Aorta (tissue), 5 donors: Measurements from ENCODE around the gene ZNF428. TPM values are rescaled to one million over a fixed set of nuclear protein-coding genes. Genes with fewer than 3 reads are reported as not detected.

ENCODE experiments used
- ATAC-seq: fragments of 200-7000 bp; cut with Tn5 transposase; one replicate; pipeline ENCODE4 v1.9.1; 2022; ENCODE audit warnings: moderate library complexity; ENCODE audit not compliant: low FRiP score
- DNase-seq, 2 donors: peaks; one replicate each; pipeline ENCODE4 v3.0.0-alpha.2; 2020
- H3K27ac ChIP-seq, 2 donors: one replicate each; pipeline ENCODE4 v1.5.1; 2013; ENCODE audit warnings: low read length in 2 of 2, mild to moderate bottlenecking in 2 of 2, moderate library complexity in 2 of 2, control low read depth in 1 of 2, inconsistent platforms in 1 of 2, low read depth in 1 of 2
- H3K27me3 ChIP-seq, 2 donors: one replicate each; pipeline ENCODE4 v1.6.1; 2013; ENCODE audit warnings: control low read depth in 1 of 2, low read length in 1 of 2, mild to moderate bottlenecking in 1 of 2, moderate library complexity in 1 of 2; ENCODE audit not compliant: insufficient read depth in 2 of 2, control insufficient read depth in 1 of 2
- H3K36me3 ChIP-seq, 2 donors: one replicate each; pipeline ENCODE4 v1.6.1; 2013; ENCODE audit warnings: control low read depth in 1 of 2, low read length in 1 of 2, mild to moderate bottlenecking in 1 of 2; ENCODE audit not compliant: insufficient read depth in 2 of 2, control insufficient read depth in 1 of 2
- H3K4me1 ChIP-seq, 2 donors: one replicate each; pipeline ENCODE4 v1.6.1; 2013; ENCODE audit warnings: low read length in 2 of 2, control low read depth in 1 of 2, mild to moderate bottlenecking in 1 of 2, moderate library complexity in 1 of 2; ENCODE audit not compliant: insufficient read depth in 2 of 2, control insufficient read depth in 1 of 2
- H3K4me3 ChIP-seq, 2 donors: one replicate each; pipeline ENCODE4 v1.5.1; 2013; ENCODE audit warnings: low read length in 2 of 2, control low read depth in 1 of 2, mild to moderate bottlenecking in 1 of 2
- H3K9me3 ChIP-seq: one replicate; pipeline ENCODE4 v1.6.1; 2013; ENCODE audit warnings: mild to moderate bottlenecking, low read length; ENCODE audit not compliant: control insufficient read depth
- WGBS, 2 donors: extraction: QIAGEN DNeasy Blood & Tissue Kit; methylation state at CpG; one replicate each; pipeline ENCODE4 v1.1.7; 2013; 5-methylcytosine and 5-hydroxymethylcytosine counted together
- intact Hi-C, 2 donors: fragments of 100-400 bp; cut with DNase I; formaldehyde crosslinking; loops; one replicate each; pipeline versions ENCODE4 v1.14.2 to v1.15.0; 2022
- polyA plus RNA-seq, 2 donors: library from polyadenylated mRNA; stranded (reverse); fragments of 200-250 nt; gene quantifications; one replicate each; pipeline ENCODE4 v1.2.3, GENCODE V29; 2013
- total RNA-seq, 2 donors: library from RNA; stranded (reverse); fragmentation: NEBNext Ultra II Directional; extraction: Animal tissue kit (Norgen Biotek cat#: 25700); gene quantifications; one replicate each; pipeline ENCODE4 v1.2.1, GENCODE V29; 2021
- donor health status: healthy with polysubstance abuse.
- donor health status: Bipolar disorder and iron deficiency.
- donor health status: DM: no; HTN: no; CAD: no.
- donor health status: DM: no; HTN: no; CAD: no.
- donor health status: DM: yes; HTN: yes; CAD: no.

The ZNF428 gene
- total and polyA plus RNA-seq, 4 donors: 26.2 to 54.2 (median 35.8) TPM

DNA sequence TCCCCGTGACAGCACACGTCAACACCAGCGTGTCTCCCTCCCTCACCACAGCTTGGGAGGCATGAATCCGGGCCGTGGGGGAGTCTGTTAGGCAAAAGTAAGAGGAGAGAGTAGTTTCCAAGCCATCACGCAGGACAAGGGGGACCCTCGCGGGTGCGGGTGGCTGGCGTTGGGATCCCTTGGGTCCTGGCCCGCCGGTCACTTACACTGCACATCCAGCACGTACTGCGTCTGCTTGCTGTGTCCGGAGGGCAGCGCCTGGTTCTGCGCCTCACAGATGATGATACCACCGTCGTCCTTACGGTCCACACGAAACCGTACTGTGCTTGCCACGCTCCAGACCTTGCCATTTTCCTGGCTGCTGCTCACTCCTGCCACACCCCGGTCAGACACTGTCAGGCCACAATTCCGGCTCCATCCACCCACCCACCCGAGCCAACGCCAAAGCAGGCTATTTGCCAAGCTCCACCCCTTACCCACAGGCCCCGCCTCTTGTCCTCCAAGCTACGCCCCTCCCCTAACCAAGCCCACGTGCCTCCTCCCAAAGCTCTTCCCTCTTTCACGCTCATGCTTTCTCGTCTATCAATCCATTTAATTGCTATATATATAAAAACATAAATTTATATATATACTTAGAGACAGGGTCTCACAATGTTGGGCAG is 6.6 kb upstream of the ZNF428 start:
- intact Hi-C loops: no loop called here
- DNase-seq: no peak

DNA sequence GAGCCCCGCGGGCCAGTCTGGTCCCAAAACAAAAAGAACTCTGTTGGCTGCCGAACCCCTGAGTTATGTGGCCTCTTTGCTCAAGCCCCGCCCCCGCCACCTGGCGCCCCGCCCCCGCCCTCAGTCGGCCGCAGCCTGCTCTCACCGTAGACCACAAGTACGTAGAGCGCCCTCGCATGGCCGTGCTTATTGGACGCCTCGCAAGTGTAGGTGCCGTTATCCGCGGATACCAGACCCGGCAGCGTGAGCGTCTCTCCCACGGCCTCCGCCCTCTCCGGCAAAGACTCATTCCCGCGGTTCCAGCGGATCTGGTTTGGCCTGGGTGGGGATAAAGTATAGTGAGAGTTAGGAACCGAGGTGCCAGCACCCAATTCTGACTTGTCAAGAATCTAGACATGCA is 5.5 kb upstream of the ZNF428 start:
- H3K9me3 ChIP-seq: no peaks in the 10 kb centered on the region
- no peak overlapping the region for H3K27ac ChIP-seq
- intact Hi-C loops: no loop called here
- H3K27me3 ChIP-seq: no peaks in the 10 kb centered on the region
- no peaks in the 10 kb centered on the region for H3K4me1 ChIP-seq
- DNase-seq (peak in 1 of 2 donors; percentile 77), ATAC-seq (no peak)
- H3K36me3 ChIP-seq: no peaks in the 10 kb centered on the region
- H3K4me3 ChIP-seq: no peak overlapping the region
- WGBS, 2 donors: 32 to 34% methylated on average over 30 of the region's 30 CpGs

More for the DNA sequence above, 6.6 kb upstream of the ZNF428 start:
- no peaks in the 10 kb centered on the region for H3K9me3 ChIP-seq
- no peak for ATAC-seq
- no peak overlapping the region for H3K4me3 ChIP-seq
- WGBS, 2 donors: 77 to 80% methylated on average over 32 of the region's 32 CpGs
- no peaks in the 10 kb centered on the region for H3K36me3 ChIP-seq
- no peaks in the 10 kb centered on the region for H3K4me1 ChIP-seq
- H3K27ac ChIP-seq: no peak overlapping the region
- no peaks in the 10 kb centered on the region for H3K27me3 ChIP-seq

DNA sequence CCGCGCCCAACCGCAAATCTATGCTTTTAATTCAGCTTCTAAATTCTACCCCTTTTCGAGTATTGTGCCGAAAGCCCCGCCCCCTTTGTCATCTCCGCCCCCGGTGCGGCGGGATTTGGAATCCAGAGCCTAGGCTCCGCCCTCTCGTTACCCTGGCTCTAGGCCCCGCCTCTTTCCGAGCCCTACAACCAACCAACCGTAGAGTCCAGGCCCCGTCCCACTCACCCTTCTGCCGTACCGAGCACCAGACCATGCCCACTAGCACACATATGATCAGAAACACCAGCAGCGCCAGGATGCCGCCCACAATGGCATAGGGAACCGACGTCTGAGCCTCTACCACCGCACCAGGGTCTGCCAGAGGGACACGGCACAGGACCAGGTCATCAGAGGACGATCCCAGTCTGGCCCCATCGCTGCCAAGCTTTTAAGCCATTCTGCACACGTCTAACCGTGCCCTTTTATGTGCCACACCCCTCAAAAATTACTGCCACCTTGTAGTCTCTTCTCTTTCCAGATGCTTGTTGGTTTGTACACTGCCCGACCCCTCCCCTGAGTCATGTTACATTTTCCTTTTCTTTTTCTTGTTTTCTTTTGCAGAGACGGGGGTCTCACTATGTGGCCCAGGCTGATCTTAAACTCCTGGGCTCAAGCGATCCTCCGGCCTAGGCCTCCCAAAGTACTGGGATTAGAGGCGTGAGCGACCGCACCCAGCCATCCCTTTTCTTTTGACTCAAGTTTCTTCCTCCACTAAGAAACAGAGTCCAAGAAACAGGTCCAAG is 4.7 kb upstream of the ZNF428 start:
- ATAC-seq: no peak
- no peak for DNase-seq
- intact Hi-C loops: no loop called here

DNA sequence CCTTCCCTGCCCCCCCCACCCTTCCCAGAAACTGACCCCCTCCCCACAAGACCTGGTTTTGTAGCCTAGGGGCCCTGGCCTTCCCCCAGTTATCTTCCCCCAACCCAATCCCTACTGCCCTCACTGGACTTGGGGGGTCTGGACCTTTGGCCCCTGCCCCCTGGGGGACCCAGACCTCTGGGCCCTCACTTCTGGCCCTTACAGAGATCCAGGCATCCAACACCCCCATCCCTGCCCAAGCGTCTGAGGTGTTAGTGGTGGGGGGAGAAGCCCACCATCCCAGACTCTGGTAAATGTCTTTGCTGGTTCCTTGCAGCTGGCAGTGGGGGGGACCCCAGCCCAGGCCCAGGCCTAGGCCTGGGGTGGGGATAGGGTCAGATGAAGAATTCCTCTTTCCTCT is 3.5 kb upstream of the ZNF428 start:
- WGBS, 2 donors: 79 to 86% methylated on average over 1 of the region's 1 CpG
- no peaks in the 10 kb centered on the region for H3K27me3 ChIP-seq

More for the DNA sequence above, 4.7 kb upstream of the ZNF428 start:
- no peaks in the 10 kb centered on the region for H3K27me3 ChIP-seq
- no peaks in the 10 kb centered on the region for H3K9me3 ChIP-seq
- no peak overlapping the region for H3K27ac ChIP-seq
- WGBS, 2 donors: 75 to 81% methylated on average over 35 of the region's 35 CpGs
- H3K4me3 ChIP-seq: no peak overlapping the region
- no peaks in the 10 kb centered on the region for H3K4me1 ChIP-seq
- H3K36me3 ChIP-seq: no peaks in the 10 kb centered on the region

DNA sequence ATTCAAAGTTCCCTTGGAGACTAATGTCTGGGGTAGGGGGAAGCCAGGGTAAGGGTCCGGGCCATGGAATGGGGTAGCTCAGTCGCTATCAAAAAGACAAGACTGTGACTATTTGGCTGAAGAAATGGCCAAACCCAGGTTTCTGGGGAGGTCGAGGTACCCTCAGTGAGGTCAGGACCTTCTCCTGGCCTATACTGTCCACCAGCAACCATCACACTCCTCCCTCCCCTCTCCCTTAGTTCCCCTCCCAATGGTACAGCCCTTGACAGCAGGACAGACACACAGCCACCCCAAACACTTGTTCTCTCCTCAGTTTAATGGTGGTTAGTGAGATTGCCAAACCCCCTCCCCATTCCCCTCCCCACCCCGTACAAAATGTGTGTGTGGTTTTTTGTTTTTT is 2.6 kb upstream of the ZNF428 start:
- H3K4me1 ChIP-seq: no peaks in the 10 kb centered on the region
- H3K4me3 ChIP-seq: no peak overlapping the region
- no peaks in the 10 kb centered on the region for H3K9me3 ChIP-seq
- ATAC-seq: no peak
- WGBS, 2 donors: 53 to 55% methylated on average over 4 of the region's 4 CpGs
- no peaks in the 10 kb centered on the region for H3K36me3 ChIP-seq
- DNase-seq: no peak
- no peak overlapping the region for H3K27ac ChIP-seq
- no peaks in the 10 kb centered on the region for H3K27me3 ChIP-seq
- intact Hi-C loops: no loop called here

More for the DNA sequence above, 3.5 kb upstream of the ZNF428 start:
- Histone ChIP-seq H3K9me3 (no peaks in the 10 kb centered on the region), H3K27ac (no peak overlapping the region), H3K4me3 (no peak overlapping the region), H3K4me1 (no peaks in the 10 kb centered on the region), H3K36me3 (no peaks in the 10 kb centered on the region)
- DNase-seq: no peak
- intact Hi-C loops: no loop called here
- no peak for ATAC-seq

DNA sequence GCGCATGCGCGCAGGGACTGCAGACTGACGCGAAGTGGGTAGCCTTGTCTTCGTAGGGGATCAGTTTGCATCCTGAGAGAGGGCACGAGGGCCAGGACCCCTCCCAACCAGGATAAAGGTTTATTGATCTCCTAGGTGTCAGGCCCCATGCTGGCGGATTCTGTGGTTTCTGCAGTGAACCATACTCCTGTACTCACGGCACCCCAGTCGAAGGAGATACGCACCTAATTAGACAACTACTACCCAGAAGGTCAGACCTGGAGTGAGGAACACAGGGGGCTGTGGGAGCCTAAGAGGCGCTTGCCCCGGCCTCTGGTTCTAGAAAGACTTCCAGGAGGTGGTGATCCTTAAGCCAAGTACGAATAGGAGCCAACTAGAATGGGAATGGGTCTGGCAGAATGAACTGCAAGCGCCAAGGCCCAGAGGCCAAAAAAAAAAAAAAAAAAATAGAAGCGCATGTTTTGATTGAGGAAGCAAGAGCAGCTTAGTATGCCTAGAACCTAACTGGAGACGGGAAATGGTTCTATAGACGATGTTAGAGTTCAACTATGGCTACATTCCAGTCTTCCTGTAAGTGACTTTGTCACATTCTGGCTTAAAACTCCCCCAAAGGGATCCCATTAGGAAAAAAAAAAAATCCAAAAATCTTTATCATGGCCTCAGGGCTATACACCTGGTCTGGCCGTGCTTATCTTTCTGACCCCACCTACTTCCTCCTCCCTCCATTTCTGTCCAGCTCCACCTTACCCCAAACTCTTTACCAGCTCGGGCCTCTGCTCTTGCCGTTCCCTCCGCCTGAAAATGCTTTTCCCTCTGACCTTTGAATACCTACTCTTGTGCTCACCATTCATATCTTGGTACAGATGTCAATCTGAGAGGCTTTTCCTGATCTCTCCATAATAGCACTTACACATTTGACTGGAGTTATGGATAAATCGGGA is 902 bp upstream of the ZNF428 start:
- peak; percentile 89 to 95 for DNase-seq
- intact Hi-C loops: no loop called here
- Histone ChIP-seq H3K27me3 (no peaks in the 10 kb centered on the region), H3K27ac (peak overlapping the region in 1 of 2 donors; percentile 69), H3K4me1 (no peaks in the 10 kb centered on the region), H3K36me3 (no peaks in the 10 kb centered on the region), H3K9me3 (no peaks in the 10 kb centered on the region), H3K4me3 (peak overlapping the region; percentile 43 to 52)
- peak; percentile 1 for ATAC-seq
- WGBS, 2 donors: 29 to 30% methylated on average over 23 of the region's 23 CpGs

DNA sequence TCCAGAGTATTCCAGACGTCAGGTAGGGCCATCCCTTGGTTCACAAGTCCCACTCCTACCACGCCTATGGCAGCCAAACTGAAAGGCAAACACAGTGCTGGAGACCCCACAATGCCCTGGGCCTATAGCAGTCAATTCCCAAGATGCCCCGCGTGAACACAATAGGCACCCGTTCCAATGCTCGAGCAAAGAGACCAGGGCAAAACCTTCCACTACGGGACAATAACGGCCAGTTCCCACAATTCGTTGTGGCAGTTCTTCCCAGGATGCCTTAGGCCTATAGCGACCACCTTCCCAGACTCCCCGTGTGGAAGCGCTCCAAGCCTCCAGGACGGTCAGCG is 538 bp downstream of the ZNF428 start:
- DNase-seq: no peak
- H3K27me3 ChIP-seq: no peaks in the 10 kb centered on the region
- H3K4me3 ChIP-seq: peak overlapping the region; percentile 43 to 52
- no peaks in the 10 kb centered on the region for H3K9me3 ChIP-seq
- WGBS, 2 donors: 0 to 1% methylated on average over 14 of the region's 14 CpGs
- ATAC-seq: peak; percentile 1
- intact Hi-C loops: loop anchor here in 1 of 2 donors (2.0 kb wide), 1 partner anchor 48 kb away; no protein-coding TSS in a partner anchor
- no peaks in the 10 kb centered on the region for H3K36me3 ChIP-seq
- H3K4me1 ChIP-seq: no peaks in the 10 kb centered on the region
- peak overlapping the region in 1 of 2 donors; percentile 69 for H3K27ac ChIP-seq

DNA sequence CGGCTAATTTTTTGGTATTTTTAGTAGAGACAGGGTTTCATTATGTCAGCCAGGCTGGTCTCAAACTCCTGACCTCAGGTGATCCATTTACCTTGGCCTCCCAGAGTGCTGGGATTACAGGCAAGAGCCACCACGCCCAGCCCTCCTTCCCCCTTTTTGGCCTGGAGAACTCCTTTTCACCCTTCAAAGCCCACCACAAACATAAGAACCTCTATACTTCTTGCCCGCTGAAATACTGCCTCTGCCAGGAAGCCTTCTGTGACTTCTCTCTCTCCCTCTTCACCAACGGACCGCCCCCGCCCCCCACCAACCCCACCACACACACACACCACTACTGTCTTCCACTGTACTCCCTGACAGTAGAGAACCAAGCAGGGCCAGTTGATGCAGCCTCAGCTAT is 2.5 kb downstream of the ZNF428 start:
- peaks cover 0 to 2% of the 10 kb centered on the region in 2 donors for H3K36me3 ChIP-seq
- no peak for ATAC-seq
- no peaks in the 10 kb centered on the region for H3K9me3 ChIP-seq
- intact Hi-C loops: no loop called here
- no peaks in the 10 kb centered on the region for H3K4me1 ChIP-seq
- H3K27me3 ChIP-seq: no peaks in the 10 kb centered on the region
- H3K4me3 ChIP-seq: no peak overlapping the region
- DNase-seq: no peak
- no peak overlapping the region for H3K27ac ChIP-seq
- 89 to 92% methylated on average over 6 of the region's 6 CpGs for WGBS, 2 donors
